Fibroblast of lung (primary cell): ENCODE results near the gene TMEM132D. TPM values are rescaled to one million over a fixed set of nuclear protein-coding genes. Genes with fewer than 3 reads are reported as not detected.

ENCODE experiments used
- DNase-seq, 2 donors: peaks; one replicate each; pipeline versions ENCODE4 v3.0.0 to v3.0.0-alpha.2; 2010; ENCODE audit warnings: low read depth in 2 of 2
- H2AFZ ChIP-seq: 2 replicates; pipeline ENCODE4 v1.5.1; 2012; ENCODE audit warnings: low read length, control low read depth, inconsistent platforms
- H3K27ac ChIP-seq: 2 replicates; pipeline ENCODE4 v1.5.1; 2011; ENCODE audit warnings: low read length, control low read depth; ENCODE audit not compliant: insufficient read depth
- H3K27me3 ChIP-seq: 2 replicates; pipeline ENCODE4 v1.5.1; 2011; ENCODE audit warnings: mild to moderate bottlenecking, low read length; ENCODE audit not compliant: control insufficient read depth, insufficient read depth
- H3K36me3 ChIP-seq: 2 replicates; pipeline ENCODE4 v1.5.1; 2011; ENCODE audit warnings: low read length; ENCODE audit not compliant: control insufficient read depth, insufficient read depth
- H3K4me1 ChIP-seq: 2 replicates; pipeline ENCODE4 v1.5.1; 2011; ENCODE audit warnings: low read length; ENCODE audit not compliant: control insufficient read depth, insufficient read depth; ENCODE audit errors: extremely low read depth
- H3K4me2 ChIP-seq: 2 replicates; pipeline ENCODE4 v1.5.1; 2011; ENCODE audit warnings: low read length, control low read depth; ENCODE audit not compliant: insufficient read depth; ENCODE audit errors: extremely low read depth
- H3K4me3 ChIP-seq, 4 experiments: fragments of 200-600 bp in 1 of 4; sonication (generic) in 1 of 4; replicated peaks in 1 of 4; 2 replicates each; pipeline ENCODE4 v1.5.1; 2011 to 2016; ENCODE audit warnings: low read length in 4 of 4, low read depth in 3 of 4, mild to moderate bottlenecking in 3 of 4, control low read depth in 2 of 4, inconsistent platforms in 1 of 4, mixed read lengths in 1 of 4; ENCODE audit not compliant: insufficient read depth in 1 of 4; ENCODE audit errors: control extremely low read depth in 1 of 4
- H3K79me2 ChIP-seq: 2 replicates; pipeline ENCODE4 v1.5.1; 2012; ENCODE audit warnings: mild to moderate bottlenecking, low read length, inconsistent platforms; ENCODE audit not compliant: control insufficient read depth, insufficient read depth
- H3K9ac ChIP-seq: 2 replicates; pipeline ENCODE4 v1.5.1; 2011; ENCODE audit warnings: mild to moderate bottlenecking, low read length, control low read depth; ENCODE audit not compliant: insufficient read depth
- H3K9me3 ChIP-seq: 2 replicates; pipeline ENCODE4 v1.5.1; 2012; ENCODE audit warnings: low read depth, low read length; ENCODE audit not compliant: control insufficient read depth, insufficient read depth
- H4K20me1 ChIP-seq: 2 replicates; pipeline ENCODE4 v1.5.1; 2011; ENCODE audit warnings: low read length; ENCODE audit not compliant: control insufficient read depth, insufficient read depth; ENCODE audit errors: extremely low read depth
- EZH2 ChIP-seq: IDR thresholded peaks from 2 replicates; pipeline ENCODE4 v1.5.1; 2012; ENCODE audit warnings: low read length, control low read depth, mild to moderate bottlenecking; ENCODE audit errors: missing control alignments
- polyA plus RNA-seq, 2 donors: library from polyadenylated mRNA; depleted of rRNA in 1 of 2; stranded (reverse) in 1 of 2; unstranded in 1 of 2; fragments of >200 nt; gene quantifications; 2 replicates each; pipeline ENCODE4 v1.2.1, GENCODE V29; 2011 to 2012; ENCODE audit warnings: missing spikeins in 1 of 2
- total RNA-seq: library from RNA; depleted of rRNA; stranded (reverse); fragments of >200 nt; gene quantifications from 2 replicates; pipeline ENCODE4 v1.2.1, GENCODE V29; 2014
- TF ChIP-seq, protein P1 (sequence below), 2 donors: IDR thresholded peaks in 1 of 2; conservative IDR thresholded peaks in 1 of 2; 1 replicate in 1 of 2; 2 replicates in 1 of 2; pipeline ENCODE4 v1.5.1; 2011 to 2012; ENCODE audit warnings: low read length in 2 of 2, control low read depth in 1 of 2, inconsistent platforms in 1 of 2, low read depth in 1 of 2, mild to moderate bottlenecking in 1 of 2

TMEM132D gene
- total and polyA plus RNA-seq, 2 donors (not counting 1 experiment from before 2014, with no cell fraction given), result not detected

DNA sequence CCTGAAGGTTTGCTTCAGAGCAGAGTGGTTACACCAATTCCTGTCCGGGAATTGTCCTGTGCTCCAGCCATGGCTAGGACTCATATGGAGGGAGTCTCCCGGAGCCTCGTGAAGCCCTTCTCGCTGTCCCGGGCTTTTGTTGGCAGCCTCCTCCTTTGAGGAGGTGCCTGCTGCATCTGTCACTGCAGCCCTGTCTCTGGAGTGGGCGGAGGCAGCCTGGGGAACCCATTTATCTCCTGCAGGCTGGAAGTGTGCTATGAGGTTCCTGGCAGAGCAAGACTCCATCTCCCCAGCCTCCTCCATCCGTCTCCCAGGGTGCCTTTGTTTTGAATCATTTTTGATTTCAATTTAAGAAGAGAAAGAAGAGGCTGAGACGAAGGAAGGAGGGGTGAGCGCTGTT lies 695.3 kb downstream of the TMEM132D start:
- no peaks in the 10 kb centered on the region for H3K9me3 ChIP-seq
- peak in 1 of 2 donors; percentile 17 for DNase-seq
- no peaks in the 10 kb centered on the region for H3K36me3 ChIP-seq
- H2AFZ ChIP-seq, result no peak overlapping the region
- no peak overlapping the region for H3K4me3 ChIP-seq
- no peaks in the 10 kb centered on the region for H4K20me1 ChIP-seq
- H3K27me3 ChIP-seq, result no peaks in the 10 kb centered on the region
- no peak overlapping the region for H3K9ac ChIP-seq
- TF ChIP-seq, protein P1, sequence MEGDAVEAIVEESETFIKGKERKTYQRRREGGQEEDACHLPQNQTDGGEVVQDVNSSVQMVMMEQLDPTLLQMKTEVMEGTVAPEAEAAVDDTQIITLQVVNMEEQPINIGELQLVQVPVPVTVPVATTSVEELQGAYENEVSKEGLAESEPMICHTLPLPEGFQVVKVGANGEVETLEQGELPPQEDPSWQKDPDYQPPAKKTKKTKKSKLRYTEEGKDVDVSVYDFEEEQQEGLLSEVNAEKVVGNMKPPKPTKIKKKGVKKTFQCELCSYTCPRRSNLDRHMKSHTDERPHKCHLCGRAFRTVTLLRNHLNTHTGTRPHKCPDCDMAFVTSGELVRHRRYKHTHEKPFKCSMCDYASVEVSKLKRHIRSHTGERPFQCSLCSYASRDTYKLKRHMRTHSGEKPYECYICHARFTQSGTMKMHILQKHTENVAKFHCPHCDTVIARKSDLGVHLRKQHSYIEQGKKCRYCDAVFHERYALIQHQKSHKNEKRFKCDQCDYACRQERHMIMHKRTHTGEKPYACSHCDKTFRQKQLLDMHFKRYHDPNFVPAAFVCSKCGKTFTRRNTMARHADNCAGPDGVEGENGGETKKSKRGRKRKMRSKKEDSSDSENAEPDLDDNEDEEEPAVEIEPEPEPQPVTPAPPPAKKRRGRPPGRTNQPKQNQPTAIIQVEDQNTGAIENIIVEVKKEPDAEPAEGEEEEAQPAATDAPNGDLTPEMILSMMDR (conservative IDR thresholded peaks at IDR 0.05 in 1 of 2, IDR thresholded peaks at IDR 0.05 in 1 of 2; ENCODE audit: low read depth in 1 of 2, low read length in 2 of 2), result no peak
- TF ChIP-seq EZH2, result no peak
- no peak overlapping the region for H3K27ac ChIP-seq
- no peaks in the 10 kb centered on the region for H3K79me2 ChIP-seq
- H3K4me2 ChIP-seq, result no peak overlapping the region
- H3K4me1 ChIP-seq, result no peaks in the 10 kb centered on the region

DNA sequence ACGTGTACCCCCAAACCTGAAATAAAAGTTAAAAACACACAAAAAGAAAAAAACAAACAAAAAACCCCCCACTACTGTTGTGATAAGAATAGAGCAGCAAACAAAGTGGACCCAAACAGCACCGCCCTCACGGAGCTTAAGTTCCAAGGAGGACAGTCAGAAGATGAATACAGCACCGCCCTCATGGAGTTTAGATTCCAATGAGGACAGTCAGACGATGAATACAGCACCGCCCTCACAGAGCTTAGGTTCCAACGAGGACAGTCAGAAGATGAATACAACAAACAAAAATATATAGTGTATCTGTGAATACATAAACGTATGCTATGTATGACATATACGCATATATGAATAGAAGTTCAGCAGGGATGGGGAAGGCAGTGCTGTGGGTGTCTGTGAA lies 696.7 kb downstream of the TMEM132D start:
- no peaks in the 10 kb centered on the region for H3K9me3 ChIP-seq
- TF ChIP-seq, protein P1 (conservative IDR thresholded peaks at IDR 0.05 in 1 of 2, IDR thresholded peaks at IDR 0.05 in 1 of 2; ENCODE audit: low read depth in 1 of 2, low read length in 2 of 2), result no peak
- no peak for TF ChIP-seq EZH2
- no peaks in the 10 kb centered on the region for H4K20me1 ChIP-seq
- H3K4me3 ChIP-seq, result no peak overlapping the region
- no peak overlapping the region for H3K4me2 ChIP-seq
- no peaks in the 10 kb centered on the region for H3K27me3 ChIP-seq
- H3K27ac ChIP-seq, result no peak overlapping the region
- no peak overlapping the region for H3K9ac ChIP-seq
- no peaks in the 10 kb centered on the region for H3K79me2 ChIP-seq
- peak in 1 of 2 donors; percentile 19 for DNase-seq
- H3K36me3 ChIP-seq, result no peaks in the 10 kb centered on the region
- no peaks in the 10 kb centered on the region for H3K4me1 ChIP-seq
- H2AFZ ChIP-seq, result no peak overlapping the region

DNA sequence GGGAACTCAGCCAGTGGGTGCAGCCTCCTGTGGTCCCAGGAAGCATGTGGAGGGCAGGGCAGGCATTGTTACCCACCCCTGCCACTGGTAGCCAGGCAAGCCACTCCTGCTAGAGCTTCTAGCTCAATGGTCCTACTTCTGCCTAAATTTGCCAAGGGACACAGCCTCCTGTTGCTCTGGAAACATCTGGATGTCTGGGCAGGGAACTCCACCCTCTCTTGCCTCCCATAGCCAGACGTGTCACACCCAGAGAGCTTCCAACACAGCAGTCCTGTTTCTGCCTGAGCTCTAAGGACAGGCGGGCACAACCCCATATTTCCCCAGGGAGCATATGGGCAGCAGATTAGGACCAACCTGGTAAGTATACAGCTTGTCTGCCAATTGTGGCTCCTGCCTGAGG lies 700.4 kb downstream of the TMEM132D start:
- Histone ChIP-seq H3K4me3 (no peak overlapping the region), H2AFZ (no peak overlapping the region), H3K9ac (no peak overlapping the region), H3K9me3 (no peaks in the 10 kb centered on the region), H3K36me3 (no peaks in the 10 kb centered on the region), H3K27me3 (no peaks in the 10 kb centered on the region), H3K4me2 (no peak overlapping the region), H4K20me1 (no peaks in the 10 kb centered on the region), H3K4me1 (no peaks in the 10 kb centered on the region), H3K79me2 (no peaks in the 10 kb centered on the region), H3K27ac (no peak overlapping the region)
- TF ChIP-seq, protein P1 (conservative IDR thresholded peaks at IDR 0.05 in 1 of 2, IDR thresholded peaks at IDR 0.05 in 1 of 2; ENCODE audit: low read depth in 1 of 2, low read length in 2 of 2), result no peak
- TF ChIP-seq EZH2, result no peak
- DNase-seq, result no peak
